Stimulated activated naive B cell treated with anti-CD40 and anti-IgM and Interleukin-4, amounts not matched to agents 10 μg/mL and 1 μg/mL and 100 μg/mL, for 72 hours (primary cell): ENCODE measurements around the gene HSPB9.

Experiments used
- ATAC-seq, 2 donors: fragments of 150-1000 bp; cut with Tn5 transposase; replicated peaks; 2 replicates each; pipeline ENCODE4 v1.10.0; 2021; ENCODE audit warnings: moderate library complexity in 1 of 2
- DNase-seq: peaks from one replicate; pipeline ENCODE4 v3.0.0; 2021
- H3K27ac Mint-ChIP-seq: one replicate; pipeline ENCODE4 v1.8.0; 2022; ENCODE audit warnings: mild to moderate bottlenecking, mixed read lengths
- H3K27me3 Mint-ChIP-seq, 2 donors: one replicate each; pipeline ENCODE4 v1.8.0; 2022; ENCODE audit warnings: mixed read lengths in 2 of 2
- H3K36me3 Mint-ChIP-seq, 2 donors: one replicate each; pipeline ENCODE4 v1.8.0; 2022; ENCODE audit warnings: mixed read lengths in 2 of 2, mild to moderate bottlenecking in 1 of 2
- H3K4me1 Mint-ChIP-seq, 2 donors: one replicate each; pipeline ENCODE4 v1.8.0; 2022; ENCODE audit warnings: mixed read lengths in 2 of 2, mild to moderate bottlenecking in 1 of 2
- H3K4me3 Mint-ChIP-seq, 2 donors: one replicate each; pipeline ENCODE4 v1.8.0; 2022; ENCODE audit warnings: mild to moderate bottlenecking in 2 of 2, mixed read lengths in 2 of 2, moderate library complexity in 1 of 2
- H3K9me3 Mint-ChIP-seq, 2 donors: one replicate each; pipeline ENCODE4 v1.8.0; 2022; ENCODE audit warnings: mixed read lengths in 2 of 2, mild to moderate bottlenecking in 1 of 2

Gene HSPB9

DNA sequence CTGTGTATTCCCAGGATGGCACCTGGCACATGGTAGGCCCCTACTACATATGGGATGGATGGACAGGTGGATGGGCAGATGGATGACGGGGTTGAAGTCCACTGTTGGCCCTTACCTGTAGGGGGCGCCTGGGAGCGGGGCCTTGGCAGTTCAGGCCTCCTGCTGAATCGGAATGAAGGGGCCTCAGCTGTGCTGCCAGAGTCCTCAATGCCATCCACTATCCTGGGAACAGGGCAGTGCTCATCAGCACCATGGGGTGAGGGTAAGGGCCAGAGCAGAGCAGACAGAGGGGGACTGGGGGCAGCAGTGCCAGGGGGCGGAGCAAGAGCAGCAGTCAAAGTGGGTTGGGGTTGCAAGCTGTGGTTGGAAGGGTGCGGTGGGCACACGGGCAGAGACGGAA, 40.5 kb downstream of the HSPB9 start:
- ATAC-seq = no peak
- Mint-ChIP-seq H3K4me1 (peaks cover 16 to 21% of the 10 kb centered on the region in 2 donors), H3K4me3 (no peak overlapping the region)

DNA sequence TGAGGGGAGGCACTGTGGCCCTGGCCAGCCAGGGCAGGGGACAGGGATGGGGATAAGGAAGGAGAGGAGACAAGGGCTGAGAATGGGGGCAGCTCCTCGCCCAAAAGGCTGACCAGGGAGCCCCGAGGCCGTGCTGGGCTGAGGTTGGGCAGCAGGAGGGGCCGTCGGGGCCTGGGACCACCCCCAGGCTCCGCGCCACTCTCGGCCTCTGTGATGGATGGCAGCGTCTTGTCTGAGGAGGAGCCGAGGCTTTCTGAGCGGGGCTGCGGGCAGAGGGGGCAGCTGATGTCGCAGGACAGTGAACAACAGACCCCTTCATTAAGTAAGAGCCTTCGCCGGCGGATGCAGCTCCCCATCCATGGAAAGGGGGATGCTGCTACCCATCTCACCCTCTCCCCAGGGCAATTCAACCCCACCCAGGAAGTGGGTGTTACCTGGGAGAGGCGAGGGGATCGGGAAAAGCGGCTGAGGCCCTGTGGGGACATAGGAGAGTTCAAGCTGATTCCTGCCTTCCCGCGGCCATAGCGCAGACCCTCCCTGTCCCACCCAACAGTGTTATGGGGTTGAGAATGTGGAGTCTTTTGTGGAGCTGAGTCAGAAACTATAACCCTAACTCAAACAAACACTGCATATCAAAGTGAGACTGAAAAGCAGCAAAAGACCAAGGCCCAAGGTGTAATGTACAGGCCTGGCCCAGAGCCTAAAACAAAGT, 41.2 kb downstream of the HSPB9 start:
- Mint-ChIP-seq H3K4me3 (no peak overlapping the region), H3K27ac (peak overlapping the region; percentile 26), H3K9me3 (no peaks in the 10 kb centered on the region), H3K4me1 (peaks cover 16 to 21% of the 10 kb centered on the region in 2 donors), H3K36me3 (peaks cover 5 to 8% of the 10 kb centered on the region in 2 donors), H3K27me3 (no peaks in the 10 kb centered on the region)
- DNase-seq (no peak), ATAC-seq (no peak)

More for the DNA sequence above, 40.5 kb downstream of the HSPB9 start:
- Mint-ChIP-seq H3K27me3 (no peaks in the 10 kb centered on the region), H3K36me3 (peaks cover 5 to 8% of the 10 kb centered on the region in 2 donors), H3K27ac (peak overlapping the region; percentile 15), H3K9me3 (no peaks in the 10 kb centered on the region)
- no peak for DNase-seq

GRCh38 chr17:42165751-42166150, 43.1 kb downstream of the HSPB9 start:
- H3K36me3 Mint-ChIP-seq = peaks cover 12% of the 10 kb centered on the region in 2 donors
- DNase-seq (no peak), ATAC-seq (no peak)
- no peaks in the 10 kb centered on the region for H3K27me3 Mint-ChIP-seq
- H3K4me1 Mint-ChIP-seq = peaks cover 16 to 21% of the 10 kb centered on the region in 2 donors
- H3K9me3 Mint-ChIP-seq = no peaks in the 10 kb centered on the region
- no peak overlapping the region for H3K4me3 Mint-ChIP-seq
- no peak overlapping the region for H3K27ac Mint-ChIP-seq

DNA sequence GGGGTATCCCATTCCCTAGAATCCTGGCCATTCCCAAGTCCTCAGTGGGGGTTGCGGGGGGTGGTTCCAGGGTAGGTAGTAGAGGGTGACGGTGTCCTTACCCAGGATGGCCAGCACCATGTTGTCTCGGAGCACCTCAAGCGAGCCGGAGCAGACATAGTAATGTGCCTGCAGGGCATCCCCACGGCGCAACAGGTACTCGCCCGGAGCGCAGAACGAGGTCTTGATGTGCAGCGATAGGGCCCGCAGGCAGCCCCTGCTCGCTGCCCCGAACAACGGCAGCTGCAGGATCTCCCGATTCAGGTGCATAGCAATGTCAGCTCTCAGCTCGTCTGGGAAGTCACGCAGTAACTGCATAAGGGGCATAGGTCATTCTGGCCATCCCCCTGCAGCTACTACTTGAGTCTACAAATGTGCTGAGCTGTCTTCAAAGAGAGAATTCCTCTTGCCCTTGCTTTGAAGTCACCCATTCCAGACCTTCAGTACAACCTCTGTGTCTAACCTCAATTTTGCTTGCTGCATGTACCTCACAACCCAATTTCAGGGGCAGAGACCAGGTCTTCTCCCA, 43.7 kb downstream of the HSPB9 start:
- H3K4me3 Mint-ChIP-seq = no peak overlapping the region
- H3K4me1 Mint-ChIP-seq = peaks cover 14 to 18% of the 10 kb centered on the region in 2 donors
- DNase-seq (no peak), ATAC-seq (no peak)
- peaks cover 16 to 17% of the 10 kb centered on the region in 2 donors for H3K36me3 Mint-ChIP-seq
- H3K9me3 Mint-ChIP-seq = no peaks in the 10 kb centered on the region
- no peaks in the 10 kb centered on the region for H3K27me3 Mint-ChIP-seq
- H3K27ac Mint-ChIP-seq = no peak overlapping the region

GRCh38 chr17:42167807-42168206, 45.2 kb downstream of the HSPB9 start:
- Mint-ChIP-seq H3K36me3 (peaks cover 17 to 22% of the 10 kb centered on the region in 2 donors), H3K27me3 (no peaks in the 10 kb centered on the region), H3K4me1 (peaks cover 9 to 12% of the 10 kb centered on the region in 2 donors), H3K27ac (no peak overlapping the region), H3K4me3 (no peak overlapping the region), H3K9me3 (no peaks in the 10 kb centered on the region)
- DNase-seq (no peak), ATAC-seq (no peak)

GRCh38 chr17:42169351-42169750, 46.7 kb downstream of the HSPB9 start:
- Mint-ChIP-seq H3K36me3 (peaks cover 20 to 26% of the 10 kb centered on the region in 2 donors), H3K27ac (no peak overlapping the region), H3K4me3 (no peak overlapping the region), H3K4me1 (peaks cover 7 to 12% of the 10 kb centered on the region in 2 donors), H3K9me3 (no peaks in the 10 kb centered on the region), H3K27me3 (no peaks in the 10 kb centered on the region)
- DNase-seq (no peak), ATAC-seq (no peak)

DNA sequence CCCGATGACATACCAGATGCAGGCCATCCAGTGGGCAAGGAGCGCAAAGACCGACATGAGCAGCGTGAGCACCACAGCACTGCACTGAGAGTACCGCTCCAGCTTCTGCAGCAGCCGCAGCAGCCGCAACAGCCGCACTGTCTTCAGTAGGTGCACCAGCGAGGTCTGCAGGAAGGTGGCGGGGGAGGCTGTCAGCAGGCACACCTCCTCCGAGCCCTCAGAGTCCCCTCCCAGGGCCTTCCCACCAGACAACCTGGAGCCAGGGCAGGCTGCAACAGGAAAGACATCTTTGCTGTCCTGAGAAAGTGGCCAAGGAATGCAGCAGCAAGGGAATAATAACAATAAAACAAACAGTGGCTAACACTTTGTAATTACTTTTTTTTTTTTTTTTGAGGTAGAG, 49.2 kb downstream of the HSPB9 start:
- Mint-ChIP-seq H3K4me1 (peaks cover 7 to 10% of the 10 kb centered on the region in 2 donors), H3K27ac (no peak overlapping the region), H3K36me3 (peaks cover 27 to 36% of the 10 kb centered on the region in 2 donors), H3K9me3 (no peaks in the 10 kb centered on the region), H3K4me3 (no peak overlapping the region), H3K27me3 (peaks cover 9 to 15% of the 10 kb centered on the region in 2 donors)
- DNase-seq (no peak), ATAC-seq (no peak)
